HG03095 (cell line): ENCODE measurements around the gene KATNB1.
"Not testable (repeated sequence)": the region's sequence is repeated elsewhere in the genome, so short reads cannot be mapped to it uniquely, and the experiment has no call there.

Experiments
- ATAC-seq: cut with Tn5 transposase; IDR thresholded peaks from one replicate; pipeline ENCODE4 v1.9.1; 2021; ENCODE audit warnings: moderate library complexity; ENCODE audit not compliant: unreplicated experiment

The KATNB1 gene

DNA sequence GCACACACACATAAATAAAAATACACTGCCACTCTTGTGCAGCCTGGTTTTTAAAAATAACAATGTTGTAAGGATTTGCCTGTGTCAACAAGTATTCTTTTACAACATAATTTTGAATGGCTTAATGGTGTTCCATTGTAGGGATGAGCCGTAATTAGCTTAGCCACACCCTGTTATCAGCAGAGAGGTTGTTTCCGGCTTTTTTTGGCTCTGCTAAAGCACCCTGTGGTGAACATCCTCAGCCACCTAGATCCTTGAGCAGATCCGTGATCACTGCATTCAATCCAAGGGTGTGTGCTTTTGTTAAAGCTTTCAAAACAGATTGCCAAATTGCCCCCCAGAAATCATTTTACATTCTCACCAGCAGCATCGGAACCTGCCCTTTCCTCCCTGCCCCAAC, 7.0 kb downstream of the KATNB1 start:
- ATAC-seq: no peak

GRCh38 chr16:57743458-57743857, 7.9 kb downstream of the KATNB1 start:
- no peak for ATAC-seq

DNA sequence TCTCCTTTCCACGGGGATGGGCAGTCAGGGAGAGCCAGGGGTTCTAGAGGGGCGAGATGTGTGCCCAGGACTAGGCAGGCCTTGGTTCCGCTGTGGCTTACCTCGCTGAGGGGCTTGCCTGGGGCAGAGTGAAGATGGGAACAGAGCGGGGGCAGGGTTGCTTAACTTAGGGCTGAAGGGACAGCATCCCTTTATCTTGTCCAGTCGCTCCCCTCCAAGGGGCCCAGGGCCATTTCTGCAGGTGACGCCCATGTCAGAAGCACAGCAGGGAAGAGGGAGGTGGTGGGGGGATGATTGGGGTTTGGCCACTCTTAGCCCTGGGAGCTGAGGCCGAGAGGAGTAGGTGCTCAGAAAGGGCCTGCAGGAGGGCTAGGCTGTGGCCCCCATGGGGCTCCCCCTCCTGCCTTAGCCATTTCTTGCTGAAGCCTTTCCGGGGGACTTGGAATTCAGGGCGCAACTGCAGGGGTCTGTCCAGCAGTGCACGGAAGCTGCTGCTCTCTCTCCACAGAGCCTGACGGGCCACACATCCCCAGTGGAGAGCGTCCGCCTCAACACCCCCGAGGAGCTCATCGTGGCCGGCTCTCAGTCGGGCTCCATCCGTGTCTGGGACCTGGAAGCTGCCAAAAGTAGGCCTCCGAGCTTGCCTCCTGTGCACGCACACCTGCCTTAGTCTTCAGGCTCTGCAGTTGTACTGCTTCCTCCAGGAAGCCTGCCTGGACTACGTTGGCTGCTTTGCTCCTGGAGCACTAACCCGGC, 8.5 kb downstream of the KATNB1 start:
- ATAC-seq: no peak

- ATAC-seq: no peak
These were observed 9.0 kb downstream of the KATNB1 start for GRCh38 chr16:57744642-57744903.

GRCh38 chr16:57745768-57746167, 10.2 kb downstream of the KATNB1 start:
- no peak for ATAC-seq

GRCh38 chr16:57746316-57746715, 10.7 kb downstream of the KATNB1 start:
- ATAC-seq: not testable (repeated sequence)

DNA sequence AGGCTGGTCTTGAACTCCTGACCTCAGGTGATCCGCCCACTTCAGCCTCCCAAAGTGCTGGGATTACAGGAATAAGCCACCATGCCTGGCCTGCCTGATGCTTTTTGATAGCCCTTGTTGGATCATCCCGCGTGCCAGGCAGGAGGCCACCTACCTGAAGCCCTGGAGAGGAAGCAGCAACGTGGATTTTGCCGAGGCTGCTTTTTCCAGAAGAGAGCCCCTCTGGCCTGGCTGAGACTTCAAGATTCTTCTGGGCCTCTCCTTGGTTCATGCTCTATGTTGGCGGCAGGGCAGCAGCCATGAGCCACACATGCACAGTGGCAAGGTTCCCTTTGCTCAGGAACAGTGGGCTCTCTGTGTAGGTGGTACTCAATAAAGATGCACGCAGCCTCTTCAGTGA, 11.5 kb downstream of the KATNB1 start:
- no peak for ATAC-seq

DNA sequence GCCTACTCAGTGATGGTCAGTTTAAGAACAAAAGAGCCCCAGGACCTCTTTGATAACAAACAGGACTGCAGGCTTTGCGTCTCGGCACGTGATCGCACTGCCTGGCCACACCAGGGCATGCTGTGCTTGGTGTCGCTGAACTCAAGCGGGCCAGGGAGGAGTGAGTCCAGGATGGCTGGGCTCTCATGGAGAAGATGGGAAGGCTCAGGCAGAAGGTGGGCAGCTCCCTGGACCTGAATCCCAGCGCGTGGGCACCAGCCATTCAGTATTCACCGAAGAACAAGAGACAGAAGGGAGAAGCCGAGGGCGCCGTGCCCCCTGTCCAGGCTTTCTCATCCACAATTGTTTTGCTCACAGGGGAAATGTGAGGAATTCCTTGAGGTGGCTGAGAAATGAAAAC, 11.9 kb downstream of the KATNB1 start:
- ATAC-seq: no peak

GRCh38 chr16:57747996-57748395, 12.4 kb downstream of the KATNB1 start:
- no peak for ATAC-seq

- ATAC-seq: no peak
These were observed 13.0 kb downstream of the KATNB1 start for GRCh38 chr16:57748596-57748995.

DNA sequence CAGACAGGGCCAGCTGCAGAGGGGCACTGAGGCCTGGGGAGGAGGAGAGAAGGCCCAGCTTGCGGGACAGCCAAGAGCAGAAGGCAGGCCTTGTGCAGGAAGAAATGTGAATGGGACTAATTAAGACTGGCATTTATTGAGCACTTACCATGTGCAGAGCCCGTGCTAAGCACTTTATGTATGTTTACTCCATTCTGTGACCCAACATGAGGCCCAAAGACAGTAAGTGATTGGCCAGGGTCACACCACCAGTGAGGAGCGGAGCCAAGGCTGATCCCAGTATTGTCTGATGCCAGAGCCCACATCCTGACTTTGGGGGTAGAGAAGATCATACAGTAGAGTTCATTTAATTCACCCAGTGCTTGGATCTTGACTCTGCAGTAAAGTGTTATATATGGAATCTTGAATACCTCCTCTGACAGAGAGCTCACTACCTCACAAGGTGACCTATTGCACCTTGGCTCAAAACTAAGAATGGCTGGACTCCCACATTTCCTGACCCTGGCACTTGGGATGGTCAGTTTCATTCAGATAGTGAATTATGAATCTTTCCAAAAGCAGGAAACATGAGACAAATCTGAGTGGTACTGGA, 13.6 kb downstream of the KATNB1 start:
- ATAC-seq: no peak

GRCh38 chr16:57749856-57750452, 14.4 kb downstream of the KATNB1 start:
- ATAC-seq: no peak

GRCh38 chr16:57750796-57751538, 15.4 kb downstream of the KATNB1 start:
- no peak for ATAC-seq

GRCh38 chr16:57751539-57752202, 16.1 kb downstream of the KATNB1 start:
- ATAC-seq: no peak

- no peak for ATAC-seq
These were observed 16.6 kb downstream of the KATNB1 start for GRCh38 chr16:57752203-57752580.

- ATAC-seq: no peak
These were observed 17.2 kb downstream of the KATNB1 start for GRCh38 chr16:57752581-57753447.

- ATAC-seq: no peak
These were observed 18.1 kb downstream of the KATNB1 start for GRCh38 chr16:57753448-57754353.

GRCh38 chr16:57754354-57755060, 18.9 kb downstream of the KATNB1 start:
- ATAC-seq: no peak
